T-helper 1 cell (primary cell): ENCODE measurements around the gene CFAP20.

Experiments used
- DNase-seq, 5 donors: peaks; one replicate each; pipeline ENCODE4 v3.0.0-alpha.2; 2012 to 2020
- total RNA-seq, 4 donors: gene quantifications; one replicate each; lab custom pipeline; 2026; lab: John Stamatoyannopoulos, UW

Gene CFAP20
- total RNA-seq, result 65.9 to 172 (median 89.5) reads per million in 4 donors

- DNase-seq, result peak; percentile 92 to 99 (median 94)
Observed at GRCh38 chr16:58129097-58129936, at the start of gene CFAP20. Gene CFAP20, minus strand, starts transcription at chr16:58129381. Its CDS starts 266 bp downstream, at chr16:58129115.

GRCh38 chr16:58177353-58177710 is 48.2 kb upstream of the CFAP20 start:
- DNase-seq, result no peak

GRCh38 chr16:58176608-58177352 is 47.6 kb upstream of the CFAP20 start:
- peak in 1 of 5 donors; percentile 51 for DNase-seq

- no peak for DNase-seq
Observed at GRCh38 chr16:58170223-58170622, 41.0 kb upstream of the CFAP20 start.

- DNase-seq, result no peak
Observed at GRCh38 chr16:58160855-58161254, 31.7 kb upstream of the CFAP20 start.

GRCh38 chr16:58158725-58159124 is 29.5 kb upstream of the CFAP20 start:
- no peak for DNase-seq

GRCh38 chr16:58157951-58158540 is 28.9 kb upstream of the CFAP20 start:
- no peak for DNase-seq

GRCh38 chr16:58157239-58157638 is 28.1 kb upstream of the CFAP20 start:
- DNase-seq, result no peak

- no peak for DNase-seq
Observed at GRCh38 chr16:58155839-58156238, 26.7 kb upstream of the CFAP20 start.

- DNase-seq, result no peak
Observed at GRCh38 chr16:58154345-58154744, 25.2 kb upstream of the CFAP20 start.

GRCh38 chr16:58152246-58152868 is 23.2 kb upstream of the CFAP20 start:
- DNase-seq, result no peak

GRCh38 chr16:58148526-58148925 is 19.3 kb upstream of the CFAP20 start:
- no peak for DNase-seq

GRCh38 chr16:58148099-58148498 is 18.9 kb upstream of the CFAP20 start:
- no peak for DNase-seq

GRCh38 chr16:58138852-58139251 is 9.7 kb upstream of the CFAP20 start:
- DNase-seq, result no peak

- no peak for DNase-seq
Observed at GRCh38 chr16:58137581-58137980, 8.4 kb upstream of the CFAP20 start.

- DNase-seq, result peak in 4 of 5 donors; percentile 16 to 23 (median 20)
Observed at GRCh38 chr16:58128711-58129096, 477 bp downstream of the CFAP20 start.

- DNase-seq, result no peak
Observed at GRCh38 chr16:58128181-58128631, 975 bp downstream of the CFAP20 start.

GRCh38 chr16:58127634-58128033 is 1.5 kb downstream of the CFAP20 start:
- no peak for DNase-seq

GRCh38 chr16:58127033-58127556 is 2.1 kb downstream of the CFAP20 start:
- peak in 3 of 5 donors; percentile 24 to 54 (median 43) for DNase-seq

- DNase-seq, result no peak
Observed at GRCh38 chr16:58126451-58126961, 2.7 kb downstream of the CFAP20 start.

- no peak for DNase-seq
Observed at GRCh38 chr16:58125781-58126335, 3.3 kb downstream of the CFAP20 start.

GRCh38 chr16:58125041-58125440 is 4.1 kb downstream of the CFAP20 start:
- DNase-seq, result no peak
